Measurements from ENCODE around the gene BFSP2.

Gene BFSP2

DNA sequence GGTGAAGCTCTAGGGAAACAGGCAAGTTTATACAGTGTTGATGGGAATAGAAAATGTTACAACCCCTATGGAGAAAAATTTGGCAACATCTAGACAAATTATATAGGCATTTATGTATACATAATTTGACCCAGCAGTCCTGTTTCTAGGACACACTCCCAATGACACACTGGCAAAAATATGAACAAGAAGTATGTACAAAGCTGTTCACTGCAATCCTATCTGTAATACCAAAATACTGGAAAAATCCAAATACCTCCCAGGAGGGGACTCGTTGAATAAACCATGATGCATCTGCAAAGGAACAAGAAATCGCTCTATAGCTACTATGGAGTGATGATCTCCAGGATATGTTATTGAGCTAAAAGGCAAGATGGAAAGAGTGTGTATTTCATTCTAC lies 8.5 kb downstream of the BFSP2 start:
- TF ChIP-seq ZFX (IDR thresholded peaks at IDR 0.05) = no peak
- TF ChIP-seq, protein P1, sequence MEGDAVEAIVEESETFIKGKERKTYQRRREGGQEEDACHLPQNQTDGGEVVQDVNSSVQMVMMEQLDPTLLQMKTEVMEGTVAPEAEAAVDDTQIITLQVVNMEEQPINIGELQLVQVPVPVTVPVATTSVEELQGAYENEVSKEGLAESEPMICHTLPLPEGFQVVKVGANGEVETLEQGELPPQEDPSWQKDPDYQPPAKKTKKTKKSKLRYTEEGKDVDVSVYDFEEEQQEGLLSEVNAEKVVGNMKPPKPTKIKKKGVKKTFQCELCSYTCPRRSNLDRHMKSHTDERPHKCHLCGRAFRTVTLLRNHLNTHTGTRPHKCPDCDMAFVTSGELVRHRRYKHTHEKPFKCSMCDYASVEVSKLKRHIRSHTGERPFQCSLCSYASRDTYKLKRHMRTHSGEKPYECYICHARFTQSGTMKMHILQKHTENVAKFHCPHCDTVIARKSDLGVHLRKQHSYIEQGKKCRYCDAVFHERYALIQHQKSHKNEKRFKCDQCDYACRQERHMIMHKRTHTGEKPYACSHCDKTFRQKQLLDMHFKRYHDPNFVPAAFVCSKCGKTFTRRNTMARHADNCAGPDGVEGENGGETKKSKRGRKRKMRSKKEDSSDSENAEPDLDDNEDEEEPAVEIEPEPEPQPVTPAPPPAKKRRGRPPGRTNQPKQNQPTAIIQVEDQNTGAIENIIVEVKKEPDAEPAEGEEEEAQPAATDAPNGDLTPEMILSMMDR (conservative IDR thresholded peaks at IDR 0.05) = no peak
- H3K27ac ChIP-seq = no peak overlapping the region

GRCh38 chr3:133408961-133409360 lies 9.1 kb downstream of the BFSP2 start:
- no peak overlapping the region for H3K27ac ChIP-seq
- TF ChIP-seq, protein P1 (conservative IDR thresholded peaks at IDR 0.05) = no peak
- no peak for TF ChIP-seq ZFX (IDR thresholded peaks at IDR 0.05)

GRCh38 chr3:133410191-133410892 lies 10.5 kb downstream of the BFSP2 start:
- no peak overlapping the region for H3K27ac ChIP-seq
- no peak for TF ChIP-seq ZFX (IDR thresholded peaks at IDR 0.05)
- TF ChIP-seq, protein P1 (conservative IDR thresholded peaks at IDR 0.05) = no peak

DNA sequence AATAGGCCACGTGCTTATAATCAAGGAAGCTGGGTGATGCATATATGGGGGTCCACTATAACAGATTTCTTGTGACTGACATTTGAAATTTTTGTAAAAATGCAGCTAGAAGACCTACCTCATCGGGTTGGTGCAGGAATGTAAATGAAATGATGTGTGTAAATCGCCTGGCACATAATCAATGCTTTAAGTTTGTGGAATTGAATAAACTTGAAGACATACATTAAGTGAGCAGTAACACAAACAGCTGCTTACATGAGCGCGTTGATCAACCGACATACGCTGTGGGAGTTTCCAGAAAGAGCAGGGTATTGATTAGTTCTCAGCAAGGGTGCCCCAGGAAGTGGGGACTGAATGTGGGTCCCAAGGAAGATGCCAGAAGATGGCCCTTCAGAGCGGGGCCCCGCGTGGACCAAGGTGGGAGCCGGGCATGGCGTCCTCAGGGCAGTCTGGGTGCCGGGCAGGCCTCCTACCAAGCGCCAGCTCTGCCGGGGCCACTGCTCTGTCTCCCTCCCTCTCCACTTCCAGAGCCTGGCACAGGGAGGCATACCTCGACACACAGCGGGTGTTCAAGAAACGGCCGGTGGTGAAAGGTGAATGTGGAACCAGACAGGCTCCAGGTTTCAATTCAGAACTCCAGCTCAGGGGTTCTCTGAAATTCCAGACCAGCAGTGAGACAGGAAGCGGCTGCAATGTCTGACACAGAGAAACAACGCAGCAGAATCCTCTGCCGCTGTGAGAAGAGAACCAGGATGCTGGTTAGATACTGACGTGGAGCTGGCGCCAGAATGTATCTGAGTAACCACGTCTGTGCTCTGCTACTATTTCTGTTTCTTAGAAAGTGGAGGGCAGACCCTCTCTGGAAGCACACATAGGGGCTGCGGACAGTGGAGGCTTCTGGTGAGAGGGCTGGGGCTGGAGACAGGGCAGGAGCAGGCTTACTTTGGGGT lies 12.6 kb downstream of the BFSP2 start:
- TF ChIP-seq, protein P1 (conservative IDR thresholded peaks at IDR 0.05) = no peak
- no peak for TF ChIP-seq ZFX (IDR thresholded peaks at IDR 0.05)
- H3K27ac ChIP-seq = no peak overlapping the region

DNA sequence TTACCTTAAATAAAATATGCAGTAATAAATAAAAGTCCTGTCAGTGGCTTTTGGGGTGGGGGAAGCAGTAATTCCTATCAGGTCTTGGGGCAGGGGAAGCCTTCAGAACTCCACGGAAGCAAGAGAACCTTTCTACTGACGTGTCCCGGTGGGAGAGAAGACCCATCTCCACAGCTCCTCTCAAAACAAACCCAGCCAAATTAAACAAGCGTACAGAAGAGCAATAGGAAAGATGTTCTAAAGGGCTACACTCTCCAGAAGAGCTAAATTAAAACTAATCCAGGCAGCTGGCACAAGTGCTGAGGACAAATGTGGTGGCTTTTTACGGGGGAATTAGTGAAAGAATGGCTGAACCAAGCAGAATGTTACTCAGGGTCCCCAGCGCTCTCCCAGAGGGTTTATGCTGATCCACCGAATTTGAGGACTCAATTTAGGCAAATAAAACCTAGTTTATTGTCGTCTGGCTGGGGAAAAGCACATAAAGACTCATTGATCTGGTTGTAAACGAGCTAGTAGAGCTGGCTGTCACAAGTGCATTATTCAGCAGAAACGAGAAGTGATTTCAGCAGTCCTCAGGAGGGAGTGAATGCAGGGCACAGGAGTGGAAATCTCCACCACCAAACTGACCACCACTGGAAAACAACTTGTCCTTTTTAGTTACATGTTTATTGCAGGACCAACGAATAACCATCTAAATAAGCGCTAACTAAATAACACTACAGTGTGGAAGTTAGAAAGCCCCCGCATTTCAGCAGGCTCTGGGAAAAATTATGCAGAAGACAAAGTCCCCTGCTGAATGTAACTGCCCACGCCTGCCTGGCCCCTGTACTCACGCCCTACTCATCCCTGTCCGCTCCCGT lies 13.5 kb downstream of the BFSP2 start:
- no peak for TF ChIP-seq ZFX (IDR thresholded peaks at IDR 0.05)
- TF ChIP-seq, protein P1 (conservative IDR thresholded peaks at IDR 0.05) = no peak
- H3K27ac ChIP-seq = no peak overlapping the region

- TF ChIP-seq, protein P1 (conservative IDR thresholded peaks at IDR 0.05) = no peak
- TF ChIP-seq ZFX (IDR thresholded peaks at IDR 0.05) = no peak
- no peak overlapping the region for H3K27ac ChIP-seq
These were observed 14.2 kb downstream of the BFSP2 start for GRCh38 chr3:133414021-133414392.
